Ovary (tissue), 3 donors: ENCODE data around the gene USH2A.

ENCODE experiments used
- EP300 ChIP-seq: sonication (generic); formaldehyde crosslinking; IDR thresholded peaks from one replicate; pipeline ENCODE4 v1.6.1; 2017; ENCODE audit warnings: antibody characterized with exemption
- TF ChIP-seq, protein P1 (sequence below), 3 donors: fragments of 450-650 bp in 2 of 3; fragments of 200-600 bp in 1 of 3; IDR thresholded peaks; one replicate each; pipeline versions ENCODE4 v1.5.1 to v1.8.0; 2016 to 2022; ENCODE audit warnings: antibody characterized with exemption in 3 of 3, mild to moderate bottlenecking in 1 of 3
- donor health status: DM: no; HTN: no; CAD: no.

DNA sequence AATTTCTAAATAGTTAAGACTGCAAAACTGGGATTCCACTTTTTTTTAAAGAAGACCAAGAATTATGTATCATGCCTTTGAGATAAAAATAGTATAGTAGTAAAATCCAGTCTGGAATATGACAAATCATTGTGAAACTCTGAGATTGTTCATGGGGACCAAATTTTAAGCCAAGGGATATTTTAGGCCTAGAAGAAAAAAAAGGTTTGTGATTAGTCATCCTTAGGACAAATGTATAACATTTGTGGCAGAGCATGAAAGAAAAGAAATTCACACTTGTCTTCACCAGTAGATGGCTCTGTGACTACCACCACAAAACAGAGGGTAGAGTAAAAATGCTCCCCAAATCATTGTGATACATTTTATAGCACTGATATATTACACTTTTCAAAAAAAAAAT lies 630.1 kb downstream of the USH2A start:
- no peak for TF ChIP-seq EP300
- TF ChIP-seq, protein P1, sequence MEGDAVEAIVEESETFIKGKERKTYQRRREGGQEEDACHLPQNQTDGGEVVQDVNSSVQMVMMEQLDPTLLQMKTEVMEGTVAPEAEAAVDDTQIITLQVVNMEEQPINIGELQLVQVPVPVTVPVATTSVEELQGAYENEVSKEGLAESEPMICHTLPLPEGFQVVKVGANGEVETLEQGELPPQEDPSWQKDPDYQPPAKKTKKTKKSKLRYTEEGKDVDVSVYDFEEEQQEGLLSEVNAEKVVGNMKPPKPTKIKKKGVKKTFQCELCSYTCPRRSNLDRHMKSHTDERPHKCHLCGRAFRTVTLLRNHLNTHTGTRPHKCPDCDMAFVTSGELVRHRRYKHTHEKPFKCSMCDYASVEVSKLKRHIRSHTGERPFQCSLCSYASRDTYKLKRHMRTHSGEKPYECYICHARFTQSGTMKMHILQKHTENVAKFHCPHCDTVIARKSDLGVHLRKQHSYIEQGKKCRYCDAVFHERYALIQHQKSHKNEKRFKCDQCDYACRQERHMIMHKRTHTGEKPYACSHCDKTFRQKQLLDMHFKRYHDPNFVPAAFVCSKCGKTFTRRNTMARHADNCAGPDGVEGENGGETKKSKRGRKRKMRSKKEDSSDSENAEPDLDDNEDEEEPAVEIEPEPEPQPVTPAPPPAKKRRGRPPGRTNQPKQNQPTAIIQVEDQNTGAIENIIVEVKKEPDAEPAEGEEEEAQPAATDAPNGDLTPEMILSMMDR (IDR thresholded peaks at IDR 0.05): no peak
